ENCODE measurements around the gene ETV7. TPM values are rescaled to one million over a fixed set of nuclear protein-coding genes. Genes with fewer than 3 reads are reported as not detected.

ETV7 gene
- total and polyA plus RNA-seq, 2 donors (not counting 1 experiment from before 2014, with no cell fraction given) = 0.40 to 1.5 TPM

DNA sequence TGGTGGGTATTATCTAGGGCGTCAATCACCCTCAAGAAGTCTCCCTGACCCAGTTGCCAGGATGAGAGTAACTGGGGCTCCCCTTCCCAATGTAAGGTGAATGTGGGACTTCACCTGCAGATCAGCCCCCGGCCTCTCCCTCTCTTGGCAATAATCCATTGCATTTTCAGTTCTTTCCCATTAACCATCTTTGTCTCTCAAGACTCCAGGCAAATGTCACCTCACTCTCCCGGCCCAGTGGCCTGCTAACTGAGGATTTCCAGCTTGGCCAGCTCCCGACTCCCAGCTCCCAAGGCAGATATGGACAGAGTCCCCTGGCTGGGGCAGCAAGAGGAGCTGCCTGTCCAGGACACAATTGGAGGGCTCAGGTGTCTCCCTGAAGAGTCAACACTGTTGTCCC lies 7.3 kb downstream of the ETV7 start:
- Histone ChIP-seq H3K4me1 (ENCODE audit: control insufficient read depth, extremely low read depth, insufficient read depth, low read length) (no peaks in the 10 kb centered on the region), H3K4me2 (ENCODE audit: extremely low read depth, insufficient read depth, low read length) (no peak overlapping the region), H3K27me3 (ENCODE audit: control insufficient read depth, insufficient read depth, low read length) (peaks cover 3% of the 10 kb centered on the region), H3K36me3 (ENCODE audit: control insufficient read depth, insufficient read depth, low read length) (no peaks in the 10 kb centered on the region), H3K79me2 (ENCODE audit: control insufficient read depth, insufficient read depth, low read length) (no peaks in the 10 kb centered on the region), H3K4me3 (replicated peaks in 1 of 4; ENCODE audit: control extremely low read depth in 1 of 4, insufficient read depth in 1 of 4, low read depth in 3 of 4, low read length in 4 of 4) (no peak overlapping the region), H2AFZ (ENCODE audit: low read length) (no peak overlapping the region), H3K9ac (ENCODE audit: insufficient read depth, low read length) (no peak overlapping the region), H3K9me3 (ENCODE audit: control insufficient read depth, insufficient read depth, low read depth, low read length) (no peaks in the 10 kb centered on the region), H3K27ac (ENCODE audit: insufficient read depth, low read length) (no peak overlapping the region), H4K20me1 (ENCODE audit: control insufficient read depth, extremely low read depth, insufficient read depth, low read length) (no peaks in the 10 kb centered on the region)
- DNase-seq (ENCODE audit: low read depth in 2 of 2) = no peak
- TF ChIP-seq, protein P1, sequence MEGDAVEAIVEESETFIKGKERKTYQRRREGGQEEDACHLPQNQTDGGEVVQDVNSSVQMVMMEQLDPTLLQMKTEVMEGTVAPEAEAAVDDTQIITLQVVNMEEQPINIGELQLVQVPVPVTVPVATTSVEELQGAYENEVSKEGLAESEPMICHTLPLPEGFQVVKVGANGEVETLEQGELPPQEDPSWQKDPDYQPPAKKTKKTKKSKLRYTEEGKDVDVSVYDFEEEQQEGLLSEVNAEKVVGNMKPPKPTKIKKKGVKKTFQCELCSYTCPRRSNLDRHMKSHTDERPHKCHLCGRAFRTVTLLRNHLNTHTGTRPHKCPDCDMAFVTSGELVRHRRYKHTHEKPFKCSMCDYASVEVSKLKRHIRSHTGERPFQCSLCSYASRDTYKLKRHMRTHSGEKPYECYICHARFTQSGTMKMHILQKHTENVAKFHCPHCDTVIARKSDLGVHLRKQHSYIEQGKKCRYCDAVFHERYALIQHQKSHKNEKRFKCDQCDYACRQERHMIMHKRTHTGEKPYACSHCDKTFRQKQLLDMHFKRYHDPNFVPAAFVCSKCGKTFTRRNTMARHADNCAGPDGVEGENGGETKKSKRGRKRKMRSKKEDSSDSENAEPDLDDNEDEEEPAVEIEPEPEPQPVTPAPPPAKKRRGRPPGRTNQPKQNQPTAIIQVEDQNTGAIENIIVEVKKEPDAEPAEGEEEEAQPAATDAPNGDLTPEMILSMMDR (conservative IDR thresholded peaks at IDR 0.05 in 1 of 2, IDR thresholded peaks at IDR 0.05 in 1 of 2; ENCODE audit: low read depth in 1 of 2, low read length in 2 of 2) = no peak
- TF ChIP-seq EZH2 (IDR thresholded peaks at IDR 0.05; ENCODE audit: low read length, missing control alignments) = no peak

GRCh38 chr6:36378936-36379335 lies 8.5 kb downstream of the ETV7 start:
- H3K36me3 ChIP-seq (ENCODE audit: control insufficient read depth, insufficient read depth, low read length) = no peaks in the 10 kb centered on the region
- no peak overlapping the region for H3K9ac ChIP-seq (ENCODE audit: insufficient read depth, low read length)
- no peak overlapping the region for H3K4me2 ChIP-seq (ENCODE audit: extremely low read depth, insufficient read depth, low read length)
- no peaks in the 10 kb centered on the region for H4K20me1 ChIP-seq (ENCODE audit: control insufficient read depth, extremely low read depth, insufficient read depth, low read length)
- H3K4me1 ChIP-seq (ENCODE audit: control insufficient read depth, extremely low read depth, insufficient read depth, low read length) = no peaks in the 10 kb centered on the region
- H2AFZ ChIP-seq (ENCODE audit: low read length) = no peak overlapping the region
- H3K4me3 ChIP-seq (replicated peaks in 1 of 4; ENCODE audit: control extremely low read depth in 1 of 4, insufficient read depth in 1 of 4, low read depth in 3 of 4, low read length in 4 of 4) = no peak overlapping the region
- H3K9me3 ChIP-seq (ENCODE audit: control insufficient read depth, insufficient read depth, low read depth, low read length) = no peaks in the 10 kb centered on the region
- no peak for DNase-seq (ENCODE audit: low read depth in 2 of 2)
- H3K79me2 ChIP-seq (ENCODE audit: control insufficient read depth, insufficient read depth, low read length) = no peaks in the 10 kb centered on the region
- no peak overlapping the region for H3K27ac ChIP-seq (ENCODE audit: insufficient read depth, low read length)
- TF ChIP-seq, protein P1 (conservative IDR thresholded peaks at IDR 0.05 in 1 of 2, IDR thresholded peaks at IDR 0.05 in 1 of 2; ENCODE audit: low read depth in 1 of 2, low read length in 2 of 2) = no peak
- no peak for TF ChIP-seq EZH2 (IDR thresholded peaks at IDR 0.05; ENCODE audit: low read length, missing control alignments)
- H3K27me3 ChIP-seq (ENCODE audit: control insufficient read depth, insufficient read depth, low read length) = peaks cover 3% of the 10 kb centered on the region

- Histone ChIP-seq H3K4me1 (ENCODE audit: control insufficient read depth, extremely low read depth, insufficient read depth, low read length) (no peaks in the 10 kb centered on the region), H3K9ac (ENCODE audit: insufficient read depth, low read length) (no peak overlapping the region)
- no peak for DNase-seq (ENCODE audit: low read depth in 2 of 2)
Observed at GRCh38 chr6:36378243-36378920, 9.1 kb downstream of the ETV7 start.

More at GRCh38 chr6:36378243-36378920, 9.1 kb downstream of the ETV7 start:
- Histone ChIP-seq H3K36me3 (ENCODE audit: control insufficient read depth, insufficient read depth, low read length) (no peaks in the 10 kb centered on the region), H3K27me3 (ENCODE audit: control insufficient read depth, insufficient read depth, low read length) (peaks cover 3% of the 10 kb centered on the region), H3K79me2 (ENCODE audit: control insufficient read depth, insufficient read depth, low read length) (no peaks in the 10 kb centered on the region), H3K4me2 (ENCODE audit: extremely low read depth, insufficient read depth, low read length) (no peak overlapping the region), H3K4me3 (replicated peaks in 1 of 4; ENCODE audit: control extremely low read depth in 1 of 4, insufficient read depth in 1 of 4, low read depth in 3 of 4, low read length in 4 of 4) (no peak overlapping the region), H4K20me1 (ENCODE audit: control insufficient read depth, extremely low read depth, insufficient read depth, low read length) (no peaks in the 10 kb centered on the region), H2AFZ (ENCODE audit: low read length) (no peak overlapping the region), H3K9me3 (ENCODE audit: control insufficient read depth, insufficient read depth, low read depth, low read length) (no peaks in the 10 kb centered on the region), H3K27ac (ENCODE audit: insufficient read depth, low read length) (no peak overlapping the region)
- TF ChIP-seq, protein P1 (conservative IDR thresholded peaks at IDR 0.05 in 1 of 2, IDR thresholded peaks at IDR 0.05 in 1 of 2; ENCODE audit: low read depth in 1 of 2, low read length in 2 of 2) = no peak
- no peak for TF ChIP-seq EZH2 (IDR thresholded peaks at IDR 0.05; ENCODE audit: low read length, missing control alignments)

All from fibroblast of lung (primary cell).